Stimulated activated CD4-positive, alpha-beta T cell treated with anti-CD3 and anti-CD28 coated beads, Interleukin-4, amount 100 ng/mL, for 48 hours (primary cell): Measurements from ENCODE around the gene HLA-DRB1.
"Not testable (repeated sequence)": the region's sequence is repeated elsewhere in the genome, so short reads cannot be mapped to it uniquely, and the experiment has no call there.

ENCODE experiments used
- DNase-seq, 2 donors: peaks; one replicate each; pipeline ENCODE4 v3.0.0-alpha.2; 2020; ENCODE audit warnings: low read depth in 2 of 2

The HLA-DRB1 gene

DNA sequence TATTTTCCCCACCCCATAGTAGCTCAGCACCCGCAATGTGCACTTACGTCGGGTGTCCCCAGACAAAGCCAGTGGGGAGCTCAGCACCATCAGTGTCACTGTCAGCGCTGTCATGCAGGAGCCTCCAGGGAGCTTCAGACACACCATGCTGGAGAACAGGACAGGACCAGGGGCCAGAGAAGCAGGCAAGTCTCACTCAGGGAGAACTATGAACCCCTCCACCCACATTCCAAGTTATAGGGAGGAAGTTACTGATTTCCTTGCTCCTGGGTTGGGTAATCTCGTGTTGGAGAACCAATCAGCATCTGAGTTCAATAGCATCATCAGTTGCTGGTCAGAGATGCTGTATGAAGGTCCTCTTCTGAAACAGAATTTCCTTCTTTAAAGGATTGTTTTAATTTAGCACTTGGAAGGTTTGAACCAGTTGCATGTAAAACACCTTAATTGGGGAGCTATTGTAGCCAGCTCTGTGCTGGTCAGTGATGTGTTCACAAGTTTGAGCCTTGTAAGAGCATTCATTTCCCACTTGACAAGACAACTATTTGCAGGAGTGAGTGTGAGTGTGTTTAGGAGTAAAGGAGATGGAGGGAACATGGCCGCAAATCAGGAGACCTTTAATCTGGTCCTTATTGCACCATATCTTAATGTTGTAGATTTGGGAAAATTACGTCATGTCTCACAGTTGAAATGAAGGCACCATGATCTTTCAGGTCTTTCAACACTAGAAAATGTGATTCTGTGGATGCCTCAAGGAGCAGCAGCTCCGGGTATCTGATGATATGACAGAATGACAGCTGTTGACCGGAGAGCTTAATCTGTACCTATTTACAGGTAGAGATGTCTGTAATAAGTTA lies at the start of gene HLA-DRB1:
Gene HLA-DRB1 (minus strand): TSS at position 253 of the 854 bp plus-strand sequence. CDS start 106 bp downstream, at position 147.
- no peak for DNase-seq

DNA sequence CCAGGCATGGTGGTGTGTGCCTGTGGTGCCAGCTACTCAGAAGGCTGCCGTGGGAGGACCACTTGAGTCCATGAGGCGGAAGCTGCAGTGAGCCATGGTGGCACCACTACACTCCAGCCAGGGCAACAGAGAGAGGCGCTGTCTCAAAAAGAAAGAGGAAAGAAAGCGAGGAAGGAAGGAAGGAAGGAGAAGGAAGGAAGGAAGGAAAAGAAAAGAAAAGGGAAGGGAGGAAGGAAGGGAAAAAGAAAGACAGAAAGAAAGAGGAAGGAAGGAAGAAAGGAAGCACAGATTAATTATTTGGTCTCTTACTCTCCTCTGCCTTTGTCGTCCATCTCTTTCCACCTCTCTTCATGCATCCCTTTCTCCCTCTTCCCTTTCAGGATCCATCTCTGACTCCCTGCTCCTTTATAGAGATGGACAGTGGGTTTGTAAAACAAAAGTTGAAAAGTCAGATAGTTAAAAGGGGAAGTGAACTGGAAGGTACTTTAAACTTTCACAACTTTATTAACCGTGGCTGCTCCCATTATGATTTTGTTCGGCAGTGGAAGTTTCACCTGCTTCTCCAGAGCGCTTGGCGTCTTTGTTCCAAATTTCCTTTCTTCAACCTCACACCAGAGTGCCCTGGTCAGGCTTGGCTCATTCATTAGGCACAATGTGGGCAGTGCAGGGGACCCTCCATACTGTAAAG lies 49.0 kb upstream of the HLA-DRB1 start:
- DNase-seq: no peak

DNA sequence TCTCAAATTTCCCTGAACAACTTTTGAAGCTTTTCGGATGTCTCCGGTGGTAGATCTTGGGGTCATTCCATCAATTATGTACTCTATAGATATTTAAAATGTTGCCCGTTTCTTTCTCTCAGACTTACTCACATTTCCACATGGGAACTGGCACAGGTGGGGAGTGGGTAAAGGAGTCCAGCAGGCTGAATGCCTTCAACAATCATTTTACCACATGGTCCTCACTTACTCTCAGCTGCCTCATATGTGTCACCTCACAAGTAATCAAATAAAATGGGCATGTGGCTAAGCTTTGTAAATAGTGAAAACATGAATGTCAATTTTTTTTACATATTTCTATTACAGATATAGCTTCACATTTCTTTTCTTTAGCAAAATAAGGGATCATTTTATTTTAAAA lies 48.2 kb upstream of the HLA-DRB1 start:
- no peak for DNase-seq

DNA sequence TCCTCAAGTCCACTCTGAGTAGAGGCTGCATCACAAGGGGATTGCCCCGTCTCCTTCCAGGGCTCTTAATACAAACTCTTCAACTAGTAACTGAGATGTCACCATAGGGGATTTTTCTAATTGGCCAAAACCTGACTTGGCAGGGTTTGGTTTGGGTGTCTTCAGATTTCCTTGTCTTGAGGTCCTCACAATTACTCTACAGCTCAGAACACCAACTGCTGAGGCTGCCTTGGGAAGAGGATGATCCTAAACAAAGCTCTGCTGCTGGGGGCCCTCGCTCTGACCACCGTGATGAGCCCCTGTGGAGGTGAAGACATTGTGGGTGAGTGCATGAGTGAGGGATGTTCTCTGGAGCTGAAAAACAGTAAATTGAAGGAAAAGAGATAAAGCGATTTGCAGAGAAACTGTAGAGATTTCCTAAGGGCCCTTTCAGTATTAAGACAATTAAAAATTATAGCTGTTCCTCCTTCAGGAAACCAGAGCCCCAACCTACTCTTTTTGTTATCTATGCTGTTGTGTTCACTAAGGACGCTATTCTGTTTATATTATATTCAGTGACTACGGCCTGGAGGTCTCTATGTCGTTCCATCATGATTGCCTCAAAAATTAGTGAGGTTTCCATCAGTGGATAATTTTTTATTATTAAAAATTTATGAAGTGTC lies 47.7 kb upstream of the HLA-DRB1 start, which contains the start of gene HLA-DQA1:
Gene HLA-DQA1 (plus strand): TSS at position 188 of the 662 bp plus-strand sequence. CDS start 53 bp downstream, at position 241.
- DNase-seq: no peak

DNA sequence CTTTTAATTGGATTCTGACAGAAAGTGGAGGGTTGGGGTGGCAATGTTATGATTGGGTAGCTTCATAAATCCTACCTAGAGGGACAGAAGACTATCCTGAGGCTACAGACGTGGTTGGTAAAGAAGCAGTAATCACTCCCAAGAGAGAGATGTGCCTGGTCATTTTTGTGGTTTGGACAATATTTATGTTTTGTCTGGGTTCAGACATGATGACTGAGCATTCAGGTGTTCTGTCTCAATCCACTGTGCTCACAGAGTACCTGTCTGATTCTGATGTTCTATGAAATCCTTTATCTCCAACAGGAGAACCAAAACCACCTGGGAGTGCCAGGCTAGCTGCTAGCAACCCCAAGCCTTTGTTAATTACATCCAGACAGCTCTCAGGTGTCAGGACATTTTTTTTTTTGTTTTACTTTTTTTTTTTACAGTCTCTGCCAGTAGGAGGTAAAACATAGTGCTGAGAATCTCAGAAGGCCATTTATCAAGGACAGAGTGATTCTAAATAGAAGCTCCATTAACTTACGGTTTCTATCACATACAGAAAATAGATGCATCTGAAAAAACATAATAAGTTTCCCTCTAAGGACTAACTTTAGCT lies 46.0 kb upstream of the HLA-DRB1 start:
- no peak for DNase-seq

DNA sequence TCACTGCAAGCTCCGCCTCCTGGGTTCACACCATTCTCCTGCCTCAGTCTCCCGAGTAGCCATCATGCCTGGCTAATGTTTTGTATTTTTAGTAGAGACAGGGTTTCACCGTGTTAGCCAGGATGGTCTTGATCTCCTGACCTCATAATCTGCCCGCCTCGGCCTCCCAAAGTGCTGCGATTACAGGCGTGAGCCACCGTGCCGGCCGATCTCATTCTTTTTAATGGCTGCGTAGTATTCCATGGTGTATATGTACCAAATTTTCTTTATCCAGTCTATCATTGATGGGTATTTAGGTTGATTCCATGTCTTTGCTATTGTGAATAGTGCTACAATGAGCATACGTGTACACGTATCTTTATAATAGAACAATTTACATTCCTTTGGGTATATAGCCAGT lies 40.1 kb upstream of the HLA-DRB1 start:
- DNase-seq: not testable (repeated sequence)

DNA sequence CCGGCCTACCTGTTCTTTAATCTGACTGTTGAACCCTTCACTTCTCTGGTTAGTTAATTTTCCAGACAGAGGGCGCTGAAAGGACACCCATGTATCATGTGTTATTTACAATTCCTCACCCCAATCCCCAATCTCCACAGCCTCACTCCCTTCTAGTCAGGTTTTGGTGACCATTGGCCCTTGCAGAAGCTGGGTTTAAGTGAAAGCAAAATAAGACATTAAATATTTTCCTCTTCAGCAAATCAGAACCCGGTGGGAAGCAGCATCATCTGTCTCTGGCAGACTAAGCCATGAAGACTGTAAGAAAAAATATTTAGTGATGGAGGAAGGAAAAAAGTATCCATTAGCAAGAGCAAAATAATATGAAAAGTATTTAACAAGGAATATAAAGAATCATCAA lies 38.2 kb upstream of the HLA-DRB1 start:
- DNase-seq: no peak

DNA sequence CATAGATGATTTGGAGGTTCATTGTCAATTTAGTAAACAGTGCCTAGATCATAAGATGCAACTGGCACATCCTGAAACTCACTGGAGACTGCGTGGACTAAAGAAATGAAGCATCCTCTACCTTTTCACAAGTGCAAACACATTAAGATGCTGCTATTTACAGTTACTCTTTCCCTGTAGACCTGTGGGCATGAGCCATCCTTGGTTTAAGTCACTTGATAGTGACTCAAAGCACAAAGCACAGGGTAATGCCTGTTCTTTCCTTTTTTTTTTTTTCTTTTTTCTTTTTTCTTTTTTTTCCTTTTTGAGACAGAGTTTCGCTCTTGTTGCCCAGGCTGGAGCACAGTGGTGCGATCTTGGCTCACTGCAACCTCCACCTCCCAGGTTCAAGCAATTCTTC lies 37.6 kb upstream of the HLA-DRB1 start:
- no peak for DNase-seq

DNA sequence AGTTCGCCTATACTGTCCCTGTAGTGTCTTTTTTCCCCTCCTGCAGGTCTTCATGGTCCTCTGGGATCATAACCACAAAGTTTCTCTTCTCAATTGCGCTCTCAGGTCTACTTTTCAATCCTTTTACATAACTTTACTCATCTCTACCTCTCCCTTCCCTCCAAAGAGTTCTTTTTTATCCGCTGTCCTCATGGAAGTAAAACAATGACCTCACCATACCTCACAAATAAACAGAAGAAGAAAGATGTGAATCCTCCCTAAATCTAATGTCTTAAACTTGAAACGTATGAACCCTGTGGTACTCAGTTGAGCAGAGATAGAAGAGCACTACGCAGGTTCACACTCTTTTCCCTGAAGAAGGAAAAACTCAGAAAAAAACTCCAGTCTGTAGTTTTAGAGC lies 35.5 kb upstream of the HLA-DRB1 start:
- DNase-seq: no peak

DNA sequence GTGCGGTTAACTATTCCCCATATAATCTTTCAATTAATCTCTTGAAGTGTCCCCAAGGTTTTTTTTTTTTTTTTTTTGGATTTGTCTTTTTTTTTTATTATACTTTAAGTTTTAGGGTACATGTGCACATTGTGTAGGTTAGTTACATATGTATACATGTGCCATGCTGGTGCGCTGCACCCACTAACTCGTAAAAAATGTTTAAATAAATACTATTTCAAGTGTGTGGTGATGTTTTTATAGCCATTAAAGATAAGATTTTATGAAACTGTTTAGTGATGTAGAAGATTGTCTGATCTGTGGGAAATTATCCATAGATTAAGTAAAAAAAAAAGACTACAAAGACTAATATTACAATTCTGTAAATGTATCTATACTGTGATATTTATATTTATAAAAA lies 34.9 kb upstream of the HLA-DRB1 start:
- DNase-seq: no peak

DNA sequence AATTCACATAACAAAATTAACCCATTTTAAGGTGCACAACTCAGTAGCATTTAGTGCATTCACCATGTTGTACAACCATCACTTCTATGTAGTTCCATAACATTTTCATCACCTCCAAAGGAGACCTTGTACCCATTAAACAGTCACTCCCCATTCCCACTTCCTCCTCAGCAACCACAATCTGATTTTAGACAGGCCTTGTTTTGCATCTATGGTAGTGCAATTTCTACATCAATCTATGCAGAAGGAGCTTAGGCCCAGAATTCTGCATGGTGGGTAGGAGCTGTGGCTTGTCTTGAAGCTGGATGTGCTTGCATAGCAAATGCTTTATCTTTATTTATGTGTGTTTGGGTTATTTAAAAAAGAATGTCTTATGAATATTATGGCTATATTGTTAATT lies 34.0 kb upstream of the HLA-DRB1 start:
- no peak for DNase-seq

DNA sequence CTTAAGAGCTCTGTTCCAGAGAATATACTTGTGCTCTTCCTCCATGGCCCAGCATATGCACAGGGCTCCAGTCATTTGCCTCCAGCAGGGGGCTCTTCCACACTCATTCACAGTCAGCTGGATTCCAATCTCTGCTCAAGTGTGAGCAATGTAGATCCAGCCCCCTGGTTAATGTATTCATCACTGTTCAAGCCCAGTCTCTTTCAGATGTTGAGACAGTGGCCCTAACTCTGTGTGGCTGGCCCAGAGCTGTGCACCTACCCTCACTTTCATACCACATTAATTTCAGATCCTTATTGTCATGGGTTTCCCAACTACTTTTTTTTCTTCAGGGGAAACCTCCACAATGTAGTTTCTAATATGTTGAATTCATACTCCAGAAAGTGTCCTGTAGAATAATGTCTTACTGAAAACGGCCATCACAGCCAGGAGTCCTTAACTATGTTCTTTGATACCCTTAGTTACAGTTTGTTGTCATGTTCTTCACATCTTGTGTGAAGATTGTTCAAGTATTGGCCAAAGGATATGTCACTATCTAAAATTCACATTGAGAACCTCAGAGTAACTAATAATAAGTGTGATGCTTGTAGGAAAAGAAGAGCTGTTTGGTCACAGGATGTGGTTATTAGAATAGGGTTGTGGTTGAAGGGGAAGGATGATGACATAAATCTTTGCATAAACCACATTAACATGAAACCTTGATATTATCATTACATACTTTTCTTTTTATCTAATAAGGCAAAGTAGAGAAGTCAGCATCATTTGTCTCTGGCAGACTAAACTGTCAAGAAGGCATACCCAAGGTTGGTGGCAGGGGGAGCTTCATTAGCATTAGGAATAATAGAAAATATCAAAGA lies 33.1 kb upstream of the HLA-DRB1 start:
- DNase-seq: peak; percentile 15 to 26

DNA sequence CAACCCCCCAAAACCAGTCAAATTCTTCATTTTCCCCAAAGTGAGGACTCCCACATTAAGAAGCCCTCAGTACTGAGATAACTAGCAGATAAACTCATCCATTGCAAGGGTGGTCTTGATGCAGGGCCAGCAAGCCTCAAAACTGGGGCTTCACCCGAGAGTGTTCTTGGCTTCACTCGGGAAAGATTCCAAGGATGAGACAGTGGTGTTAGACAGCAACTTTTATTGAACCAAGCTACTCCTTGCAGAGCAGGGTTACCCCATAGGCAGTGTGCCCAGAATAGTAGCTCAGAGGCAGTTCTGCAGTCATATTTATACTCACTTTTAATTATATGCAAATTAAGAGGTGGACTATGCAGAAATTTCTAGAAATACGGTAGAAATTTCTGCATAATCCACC lies 31.7 kb upstream of the HLA-DRB1 start:
- DNase-seq: no peak

DNA sequence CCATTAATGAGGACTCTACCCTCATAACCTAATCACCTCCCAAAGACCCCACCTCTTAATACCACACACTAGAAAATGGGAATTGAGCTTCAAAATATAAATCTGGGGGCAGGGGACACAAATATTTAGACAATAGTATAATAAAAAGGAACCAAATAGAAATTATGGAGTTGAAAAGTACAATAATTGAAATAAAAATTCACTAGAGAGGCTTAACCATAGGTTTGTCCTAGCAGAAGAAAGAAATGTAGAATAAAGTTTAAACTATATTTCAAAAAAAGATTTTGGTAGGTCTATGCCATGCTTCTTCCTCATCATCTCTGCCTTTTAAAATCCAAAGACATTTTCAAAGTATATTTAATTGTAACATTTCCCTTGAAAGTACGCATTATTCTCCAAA lies 28.1 kb upstream of the HLA-DRB1 start:
- no peak for DNase-seq

DNA sequence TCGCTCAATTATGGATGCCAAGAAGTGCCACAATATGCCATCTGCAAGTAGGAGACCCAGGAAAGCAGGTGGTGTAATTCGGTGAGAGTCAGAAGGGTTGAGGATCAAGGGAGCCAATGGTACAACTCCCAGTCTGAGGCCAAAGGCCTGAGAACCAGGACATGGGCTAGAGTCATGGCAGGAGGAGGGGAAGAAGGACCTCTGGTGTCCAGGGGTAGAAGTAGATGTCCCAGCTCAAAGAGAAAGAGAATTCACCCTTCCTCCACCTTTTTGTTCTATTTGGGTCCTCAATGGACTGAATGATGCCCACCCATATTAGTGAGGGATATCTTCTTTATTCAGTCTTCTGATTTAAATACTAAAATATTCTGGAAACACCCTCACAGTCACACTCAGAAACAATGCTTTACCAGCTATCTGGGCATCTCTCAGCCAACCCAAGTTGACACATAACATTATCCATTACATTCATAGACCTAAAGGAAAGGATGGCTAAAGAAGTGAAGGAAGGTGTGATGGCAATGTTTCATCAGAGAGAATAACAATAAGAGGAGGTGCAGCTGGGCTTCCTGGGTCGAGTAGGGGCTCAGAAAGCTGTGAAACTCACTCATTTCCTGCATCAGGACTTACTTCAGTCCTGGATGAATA lies 26.4 kb upstream of the HLA-DRB1 start:
- no peak for DNase-seq

DNA sequence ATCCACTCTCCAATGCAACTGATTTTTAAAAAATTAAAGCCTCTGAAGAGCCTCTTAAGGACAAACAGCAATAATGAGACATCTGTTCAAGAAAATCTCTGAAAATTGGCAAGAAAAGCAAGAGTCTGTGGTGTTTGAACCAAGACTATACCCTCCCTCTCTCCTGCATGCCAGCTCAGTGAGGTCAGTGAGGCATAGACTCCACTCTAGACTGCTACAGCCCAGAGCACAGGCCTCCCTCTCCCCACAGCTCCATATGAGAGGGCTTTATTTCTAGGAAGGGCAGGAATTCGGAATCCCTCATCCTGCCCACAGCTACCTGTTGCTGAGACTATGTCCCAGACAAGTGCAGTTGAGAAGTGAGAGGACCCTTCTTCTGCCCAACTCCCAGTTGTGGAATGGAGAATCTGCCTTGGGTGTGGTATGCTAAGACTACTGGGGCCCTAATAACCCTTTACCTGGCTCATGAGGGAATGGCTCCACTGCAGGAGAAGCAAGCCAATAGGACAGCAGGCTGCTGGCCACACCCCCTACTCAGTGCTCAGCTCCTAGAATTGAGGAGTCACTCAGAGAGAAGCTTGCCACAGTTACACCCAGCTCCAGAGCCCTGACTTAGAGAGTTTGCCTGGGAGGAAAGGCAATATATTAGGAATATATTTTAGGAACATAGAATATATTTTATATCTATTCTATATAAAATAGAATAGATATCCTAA lies 24.9 kb upstream of the HLA-DRB1 start:
- no peak for DNase-seq

DNA sequence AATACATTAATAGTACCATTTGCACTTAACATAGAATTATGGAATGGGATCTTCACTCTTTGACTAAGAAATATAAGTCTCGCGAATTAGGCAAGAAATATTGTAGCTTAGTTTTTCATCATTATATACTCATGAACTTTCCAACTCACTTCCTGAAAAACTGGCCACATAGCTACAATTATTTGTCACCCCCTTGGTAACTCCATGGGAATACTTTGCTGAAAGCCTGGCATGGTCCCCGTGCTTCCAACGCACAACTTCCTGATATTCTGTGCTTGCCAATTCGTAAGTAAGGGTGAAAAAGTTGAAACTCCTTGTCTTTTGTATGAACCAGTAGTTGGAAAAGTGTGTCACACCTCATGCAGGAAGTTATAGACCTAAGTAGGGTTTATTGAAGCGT lies 23.8 kb upstream of the HLA-DRB1 start:
- DNase-seq: no peak

DNA sequence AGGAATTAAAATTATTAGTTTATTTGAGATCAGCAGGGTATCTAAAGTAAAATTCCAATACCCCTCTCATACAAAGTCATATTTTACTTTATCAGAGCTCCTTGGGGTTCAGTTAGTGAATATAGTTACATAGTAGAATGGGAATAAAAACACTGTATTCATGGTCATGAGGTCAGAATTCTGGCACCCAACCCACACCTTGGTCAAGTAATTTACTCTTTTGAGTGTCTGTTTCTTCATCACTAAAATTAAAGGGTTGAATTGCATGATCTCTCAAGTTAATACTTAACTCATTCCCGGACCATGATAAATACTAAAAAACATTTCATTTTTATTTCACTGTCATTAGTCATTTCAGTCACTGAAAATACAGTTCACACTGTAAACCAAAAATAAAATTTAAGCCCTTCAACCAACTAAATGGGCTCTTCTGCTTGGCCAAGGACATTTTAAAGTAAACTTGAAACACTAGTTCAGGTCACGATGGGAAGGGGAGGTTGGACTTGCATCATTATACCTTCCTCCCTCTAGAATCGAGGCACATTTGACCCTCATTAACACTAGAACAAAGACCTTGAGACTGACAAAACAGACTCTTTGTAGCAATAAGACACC lies 21.1 kb upstream of the HLA-DRB1 start:
- no peak for DNase-seq
